Activated CD8-positive, alpha-beta T cell treated with anti-CD3 and anti-CD28 coated beads, Interleukin-2, amount 10 ng/mL, durations not matched to agents 7 days and 5 days (primary cell): Measurements from ENCODE around the gene PIGQ. TPM values are rescaled to one million over a fixed set of nuclear protein-coding genes. Genes with fewer than 3 reads are reported as not detected.
A peak's percentile ranks its signal among the peaks of the same experiment; 100 is the strongest.

Experiments
- ATAC-seq: fragments of 150-1000 bp; cut with Tn5 transposase; one replicate; pipeline ENCODE4 v1.10.0; 2021; ENCODE audit warnings: moderate library complexity
- CTCF ChIA-PET: fragments of 350-600 bp; sonication (Branson Sonifier 250); formaldehyde crosslinking; loops from one replicate; lab custom pipeline; 2021; ENCODE audit warnings: antibody characterized with exemption; lab: Charles Lee
- POLR2A ChIA-PET: fragments of 350-600 bp; sonication (Branson Sonifier 250); formaldehyde crosslinking; loops from one replicate; lab custom pipeline; 2021; ENCODE audit warnings: antibody characterized with exemption; lab: Charles Lee
- DNase-seq: peaks from one replicate; pipeline ENCODE4 v3.0.0-alpha.2; 2020
- H3K27ac Mint-ChIP-seq: one replicate; pipeline ENCODE4 v1.8.0; 2021; ENCODE audit warnings: mild to moderate bottlenecking, mixed read lengths
- H3K27me3 Mint-ChIP-seq: one replicate; pipeline ENCODE4 v1.8.0; 2021; ENCODE audit warnings: low read depth, mixed read lengths
- H3K36me3 Mint-ChIP-seq: one replicate; pipeline ENCODE4 v1.8.0; 2021; ENCODE audit warnings: low read depth, mixed read lengths
- H3K4me1 Mint-ChIP-seq: one replicate; pipeline ENCODE4 v1.8.0; 2021; ENCODE audit warnings: low read depth, mixed read lengths
- H3K4me3 Mint-ChIP-seq: one replicate; pipeline ENCODE4 v1.8.0; 2021; ENCODE audit warnings: mild to moderate bottlenecking, mixed read lengths
- H3K9me3 Mint-ChIP-seq: one replicate; pipeline ENCODE4 v1.8.0; 2022; ENCODE audit warnings: mixed read lengths; ENCODE audit not compliant: insufficient read depth
- total RNA-seq, 2 experiments: library from RNA; stranded (reverse); gene quantifications; one replicate each; pipeline ENCODE4 v1.2.3, GENCODE V29; 2021

The PIGQ gene
- total RNA-seq, 2 experiments from 2014 or later: 41.2 to 43.0 TPM

- H3K4me3 Mint-ChIP-seq: no peak overlapping the region
- H3K36me3 Mint-ChIP-seq: no peaks in the 10 kb centered on the region
- no peak for ATAC-seq
- no peaks in the 10 kb centered on the region for H3K27me3 Mint-ChIP-seq
- H3K4me1 Mint-ChIP-seq: peaks cover 4% of the 10 kb centered on the region
- peak; percentile 47 for DNase-seq
- H3K9me3 Mint-ChIP-seq: no peaks in the 10 kb centered on the region
- CTCF ChIA-PET: interaction anchor here (1.4 kb wide), 1 partner anchor 10 kb away, joined by 5 read pairs; no protein-coding TSS in a partner anchor
- POLR2A ChIA-PET: interaction anchor here (1.1 kb wide), 1 partner anchor 20 kb away, joined by 3 read pairs; no protein-coding TSS in a partner anchor
- no peak overlapping the region for H3K27ac Mint-ChIP-seq
Observed at GRCh38 chr16:610513-611381, 41.0 kb downstream of the PIGQ start.

- Mint-ChIP-seq H3K27ac (no peak overlapping the region), H3K4me1 (peaks cover 4% of the 10 kb centered on the region)
- no peak for DNase-seq
Observed at GRCh38 chr16:615122-615521, 45.4 kb downstream of the PIGQ start.

GRCh38 chr16:616733-617586, 47.2 kb downstream of the PIGQ start:
- DNase-seq (no peak), ATAC-seq (no peak)
- Mint-ChIP-seq H3K9me3 (no peaks in the 10 kb centered on the region), H3K27me3 (no peaks in the 10 kb centered on the region), H3K4me3 (no peak overlapping the region), H3K27ac (no peak overlapping the region), H3K36me3 (no peaks in the 10 kb centered on the region), H3K4me1 (no peaks in the 10 kb centered on the region)
- CTCF ChIA-PET: no interaction called here
- POLR2A ChIA-PET: no interaction called here

More at GRCh38 chr16:615122-615521, 45.4 kb downstream of the PIGQ start:
- POLR2A ChIA-PET: no interaction called here
- CTCF ChIA-PET: no interaction called here
- Mint-ChIP-seq H3K9me3 (no peaks in the 10 kb centered on the region), H3K27me3 (no peaks in the 10 kb centered on the region), H3K36me3 (no peaks in the 10 kb centered on the region), H3K4me3 (no peak overlapping the region)
- ATAC-seq: no peak

DNA sequence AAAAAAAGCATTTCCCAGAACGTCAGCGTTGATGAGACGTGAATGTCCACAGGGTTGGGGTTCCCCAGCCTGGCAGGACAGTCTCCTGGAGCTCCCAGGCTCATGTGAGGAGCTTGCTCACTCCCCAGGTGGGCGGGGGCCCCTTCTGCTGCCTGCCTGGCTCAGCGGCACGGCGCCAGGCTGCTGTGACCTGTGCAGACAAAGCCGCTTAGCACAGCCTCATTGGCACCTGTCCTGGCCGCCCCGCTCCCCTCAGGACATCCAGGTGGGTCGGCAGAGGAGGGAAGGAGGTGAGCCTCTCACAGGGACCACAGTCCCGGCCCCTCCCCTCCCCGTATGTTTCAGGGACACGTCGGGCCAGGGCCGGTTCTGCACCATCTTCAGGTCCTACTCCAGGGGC, 48.1 kb downstream of the PIGQ start:
- no peak overlapping the region for H3K4me3 Mint-ChIP-seq
- H3K9me3 Mint-ChIP-seq: no peaks in the 10 kb centered on the region
- ATAC-seq (no peak), DNase-seq (no peak)
- H3K27ac Mint-ChIP-seq: no peak overlapping the region
- no peaks in the 10 kb centered on the region for H3K4me1 Mint-ChIP-seq
- CTCF ChIA-PET: no interaction called here
- no peaks in the 10 kb centered on the region for H3K27me3 Mint-ChIP-seq
- no peaks in the 10 kb centered on the region for H3K36me3 Mint-ChIP-seq
- POLR2A ChIA-PET: no interaction called here

- ChIA-PET CTCF (no interaction called here), POLR2A (no interaction called here)
- Mint-ChIP-seq H3K27me3 (no peaks in the 10 kb centered on the region), H3K4me3 (no peak overlapping the region), H3K27ac (no peak overlapping the region), H3K9me3 (no peaks in the 10 kb centered on the region), H3K4me1 (no peaks in the 10 kb centered on the region), H3K36me3 (no peaks in the 10 kb centered on the region)
- ATAC-seq (no peak), DNase-seq (no peak)
Observed at GRCh38 chr16:619476-620100, 49.8 kb downstream of the PIGQ start.

GRCh38 chr16:620700-621525, 51.1 kb downstream of the PIGQ start:
- ATAC-seq (no peak), DNase-seq (no peak)
- no peak overlapping the region for H3K27ac Mint-ChIP-seq
- no peak overlapping the region for H3K4me3 Mint-ChIP-seq
- no peaks in the 10 kb centered on the region for H3K9me3 Mint-ChIP-seq
- no peaks in the 10 kb centered on the region for H3K36me3 Mint-ChIP-seq
- ChIA-PET CTCF (no interaction called here), POLR2A (interaction anchor here (0.6 to 0.8 kb wide), 2 partner anchors 32 to 65 kb away, joined by 3 read pairs; no protein-coding TSS in a partner anchor)
- no peaks in the 10 kb centered on the region for H3K4me1 Mint-ChIP-seq
- H3K27me3 Mint-ChIP-seq: no peaks in the 10 kb centered on the region

- DNase-seq (no peak), ATAC-seq (no peak)
- CTCF ChIA-PET: no interaction called here
- no peaks in the 10 kb centered on the region for H3K4me1 Mint-ChIP-seq
- H3K9me3 Mint-ChIP-seq: no peaks in the 10 kb centered on the region
- no peak overlapping the region for H3K27ac Mint-ChIP-seq
- H3K27me3 Mint-ChIP-seq: no peaks in the 10 kb centered on the region
- H3K36me3 Mint-ChIP-seq: no peaks in the 10 kb centered on the region
- H3K4me3 Mint-ChIP-seq: no peak overlapping the region
- POLR2A ChIA-PET: no interaction called here
Observed at GRCh38 chr16:621526-622105, 51.8 kb downstream of the PIGQ start.

DNA sequence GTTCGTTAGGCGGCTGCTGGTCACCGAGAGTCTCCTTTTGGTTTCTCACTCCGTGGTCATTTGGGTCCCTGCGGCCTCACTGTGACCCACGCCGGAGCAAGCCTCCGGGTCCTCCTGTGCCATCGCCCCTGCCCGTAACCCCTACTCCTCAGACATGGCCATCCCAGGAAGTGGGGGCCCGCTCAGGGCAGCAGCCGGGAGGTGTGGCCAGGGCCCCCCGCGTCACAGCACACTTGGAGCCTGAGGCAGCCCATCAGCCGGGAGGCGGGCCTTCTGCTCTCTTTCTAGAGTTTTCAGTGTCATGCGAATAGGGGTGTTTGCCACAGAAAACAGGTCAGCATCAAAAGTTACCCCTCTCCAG, 53.1 kb downstream of the PIGQ start:
- ChIA-PET CTCF (no interaction called here), POLR2A (no interaction called here)
- no peaks in the 10 kb centered on the region for H3K27me3 Mint-ChIP-seq
- no peaks in the 10 kb centered on the region for H3K9me3 Mint-ChIP-seq
- ATAC-seq (no peak), DNase-seq (no peak)
- H3K4me1 Mint-ChIP-seq: no peaks in the 10 kb centered on the region
- H3K27ac Mint-ChIP-seq: no peak overlapping the region
- H3K36me3 Mint-ChIP-seq: no peaks in the 10 kb centered on the region
- H3K4me3 Mint-ChIP-seq: no peak overlapping the region

- CTCF ChIA-PET: interaction anchor here (0.6 to 0.7 kb wide), 2 partner anchors 22 to 123 kb away, joined by 3 to 4 read pairs; no protein-coding TSS in a partner anchor
- no peak overlapping the region for H3K27ac Mint-ChIP-seq
- H3K27me3 Mint-ChIP-seq: no peaks in the 10 kb centered on the region
- no peaks in the 10 kb centered on the region for H3K36me3 Mint-ChIP-seq
- DNase-seq (no peak), ATAC-seq (no peak)
- POLR2A ChIA-PET: no interaction called here
- no peak overlapping the region for H3K4me3 Mint-ChIP-seq
- no peaks in the 10 kb centered on the region for H3K4me1 Mint-ChIP-seq
- no peaks in the 10 kb centered on the region for H3K9me3 Mint-ChIP-seq
Observed at GRCh38 chr16:624526-625070, 54.8 kb downstream of the PIGQ start.

DNA sequence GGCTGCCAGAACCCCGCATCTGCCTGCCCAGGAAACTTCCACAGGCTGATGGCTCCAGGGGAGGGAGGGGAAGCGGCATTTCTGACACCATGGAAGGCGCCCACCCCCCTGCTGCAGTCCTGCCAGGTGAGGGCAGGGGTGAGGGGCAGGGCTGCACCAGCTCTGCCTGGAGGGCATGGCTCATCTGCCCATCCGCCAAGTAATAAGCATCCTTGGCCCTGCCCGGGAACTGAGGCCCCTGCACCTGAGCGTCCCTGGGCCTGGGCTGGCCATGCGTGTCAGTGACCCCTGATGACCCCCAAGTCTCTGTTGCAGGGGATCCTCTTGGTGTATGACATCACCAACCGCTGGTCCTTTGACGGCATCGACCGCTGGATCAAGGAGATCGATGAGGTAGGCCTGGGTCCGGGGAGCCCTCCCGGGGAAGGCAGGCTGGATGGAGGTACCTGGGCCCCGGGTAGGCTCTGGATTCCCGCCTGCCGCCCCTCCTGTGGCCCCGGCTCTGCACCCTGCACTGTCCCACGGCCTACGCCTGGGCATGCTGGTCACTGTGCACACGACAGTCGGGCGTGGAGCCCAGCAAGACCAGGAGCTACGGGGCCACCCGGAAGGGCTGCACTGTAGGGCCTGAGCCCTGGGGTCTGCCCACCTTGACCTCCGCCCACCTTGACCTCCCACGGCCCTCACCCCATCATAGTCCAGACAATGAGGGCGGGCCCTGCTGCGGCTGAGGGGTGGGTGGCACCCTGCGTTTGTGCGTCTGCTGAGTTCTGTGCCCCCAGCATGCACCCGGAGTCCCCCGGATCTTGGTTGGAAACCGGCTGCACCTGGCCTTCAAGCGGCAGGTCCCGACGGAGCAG, 55.6 kb downstream of the PIGQ start:
- Mint-ChIP-seq H3K36me3 (no peaks in the 10 kb centered on the region), H3K4me1 (no peaks in the 10 kb centered on the region), H3K9me3 (no peaks in the 10 kb centered on the region), H3K27ac (no peak overlapping the region), H3K4me3 (no peak overlapping the region), H3K27me3 (no peaks in the 10 kb centered on the region)
- ChIA-PET POLR2A (no interaction called here), CTCF (no interaction called here)
- ATAC-seq: no peak
- DNase-seq: no peak
